GM19397 (cell line): ENCODE measurements around the gene GASK1A.

Experiments used
- ATAC-seq: cut with Tn5 transposase; IDR thresholded peaks from one replicate; pipeline ENCODE4 v1.9.1; 2021; ENCODE audit warnings: mild to moderate bottlenecking, moderate library complexity; ENCODE audit not compliant: unreplicated experiment

GASK1A gene

DNA sequence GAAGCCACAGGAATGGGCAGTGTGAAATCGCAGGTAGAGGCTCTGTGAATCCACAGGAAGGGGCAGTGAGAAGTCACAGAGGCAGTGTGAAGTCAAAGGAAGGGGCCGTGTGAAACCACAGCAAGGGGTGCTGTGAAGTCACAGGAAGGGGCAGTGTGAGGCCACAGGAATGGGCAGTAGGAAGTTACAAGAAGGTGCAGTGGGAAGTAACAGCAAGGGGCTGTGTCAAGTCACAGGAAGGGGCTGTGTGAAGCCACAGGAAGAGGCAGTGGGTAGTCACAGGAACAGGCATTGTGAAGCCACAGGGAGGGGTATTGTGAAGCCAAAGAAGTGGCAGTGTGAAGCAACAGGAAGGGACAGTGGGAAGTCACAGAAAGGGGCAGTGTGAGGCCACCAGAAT, 34.1 kb downstream of the GASK1A start:
- ATAC-seq, result no peak

DNA sequence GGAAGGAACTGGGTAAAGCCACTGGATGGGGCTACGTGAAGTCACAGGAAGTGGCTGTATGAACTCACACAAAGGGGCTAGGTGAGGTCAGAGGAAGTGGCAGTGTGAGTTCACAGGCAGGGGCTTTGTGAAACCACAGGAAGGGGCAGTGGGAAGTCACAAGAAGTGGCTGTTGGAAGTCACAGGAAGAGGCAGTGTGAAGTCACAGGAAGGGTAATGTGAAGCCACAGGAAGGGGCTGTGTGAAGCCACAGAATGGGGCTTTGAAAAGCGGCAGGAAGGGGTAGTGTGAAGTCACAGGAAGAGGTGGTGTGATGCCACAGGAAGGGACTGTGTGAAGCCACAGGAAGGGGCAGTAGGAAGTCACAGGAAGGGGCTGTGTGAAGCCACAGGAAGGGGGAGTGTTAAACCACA, 34.6 kb downstream of the GASK1A start:
- ATAC-seq, result no peak

DNA sequence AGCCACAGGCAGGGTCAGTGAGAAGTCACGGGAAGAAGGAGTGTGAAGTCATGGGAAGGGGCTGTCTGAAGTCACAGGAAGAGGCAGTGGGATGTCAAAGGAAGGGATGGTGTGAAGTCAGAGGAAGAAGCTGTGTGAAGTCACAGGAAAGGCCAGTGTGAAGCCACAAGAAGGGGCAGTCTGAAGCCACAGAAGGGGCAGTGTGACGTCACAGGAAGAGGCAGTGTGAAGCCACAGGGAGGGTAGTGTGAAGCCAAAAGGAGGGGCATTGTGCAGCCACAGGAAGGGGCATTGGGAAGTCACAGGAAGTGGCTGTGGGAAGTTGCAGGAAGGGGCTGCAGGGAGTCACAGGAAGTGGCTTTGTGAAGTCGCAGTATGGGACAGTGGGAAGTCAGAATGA, 35.1 kb downstream of the GASK1A start:
- no peak for ATAC-seq

DNA sequence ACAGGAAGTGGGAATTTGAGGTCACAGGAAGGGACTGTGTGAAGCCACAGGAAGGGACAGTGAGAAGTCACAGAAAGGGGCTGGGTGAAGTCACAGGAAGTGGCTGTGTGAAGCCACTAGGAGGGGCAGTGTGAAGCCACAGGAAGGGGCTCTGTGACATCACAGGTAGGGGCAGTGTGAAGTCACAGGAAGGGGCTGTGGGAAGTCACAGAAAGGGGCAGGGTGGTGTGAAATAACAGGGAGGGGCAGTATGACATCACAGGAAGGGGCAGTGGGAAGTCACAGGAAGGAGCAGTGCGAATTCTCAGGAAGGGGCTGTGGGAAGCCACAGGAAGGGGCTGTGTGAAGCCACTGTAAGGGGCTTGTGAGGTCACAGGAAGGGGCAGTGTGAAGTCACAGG, 35.8 kb downstream of the GASK1A start:
- no peak for ATAC-seq

DNA sequence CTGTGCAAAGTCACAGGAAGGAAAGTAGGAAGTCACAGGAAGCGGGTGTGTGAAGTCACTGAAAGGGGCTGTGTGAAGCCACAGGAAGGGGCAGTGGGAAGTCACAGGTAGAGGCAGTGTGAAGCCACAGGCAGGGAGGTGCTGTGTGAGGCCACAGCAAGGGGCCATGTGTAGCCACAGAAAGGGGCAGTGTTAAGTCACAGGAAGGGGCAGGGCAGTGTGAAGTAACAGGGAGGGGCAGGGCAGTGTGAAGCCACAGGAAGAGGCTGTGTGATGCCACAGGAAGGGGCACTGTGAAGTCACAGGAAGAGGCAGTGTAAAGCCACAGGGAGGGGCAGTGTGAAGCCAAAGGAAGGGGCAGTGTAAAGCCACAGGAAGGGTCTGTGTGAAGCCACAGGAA, 36.5 kb downstream of the GASK1A start:
- ATAC-seq, result no peak

DNA sequence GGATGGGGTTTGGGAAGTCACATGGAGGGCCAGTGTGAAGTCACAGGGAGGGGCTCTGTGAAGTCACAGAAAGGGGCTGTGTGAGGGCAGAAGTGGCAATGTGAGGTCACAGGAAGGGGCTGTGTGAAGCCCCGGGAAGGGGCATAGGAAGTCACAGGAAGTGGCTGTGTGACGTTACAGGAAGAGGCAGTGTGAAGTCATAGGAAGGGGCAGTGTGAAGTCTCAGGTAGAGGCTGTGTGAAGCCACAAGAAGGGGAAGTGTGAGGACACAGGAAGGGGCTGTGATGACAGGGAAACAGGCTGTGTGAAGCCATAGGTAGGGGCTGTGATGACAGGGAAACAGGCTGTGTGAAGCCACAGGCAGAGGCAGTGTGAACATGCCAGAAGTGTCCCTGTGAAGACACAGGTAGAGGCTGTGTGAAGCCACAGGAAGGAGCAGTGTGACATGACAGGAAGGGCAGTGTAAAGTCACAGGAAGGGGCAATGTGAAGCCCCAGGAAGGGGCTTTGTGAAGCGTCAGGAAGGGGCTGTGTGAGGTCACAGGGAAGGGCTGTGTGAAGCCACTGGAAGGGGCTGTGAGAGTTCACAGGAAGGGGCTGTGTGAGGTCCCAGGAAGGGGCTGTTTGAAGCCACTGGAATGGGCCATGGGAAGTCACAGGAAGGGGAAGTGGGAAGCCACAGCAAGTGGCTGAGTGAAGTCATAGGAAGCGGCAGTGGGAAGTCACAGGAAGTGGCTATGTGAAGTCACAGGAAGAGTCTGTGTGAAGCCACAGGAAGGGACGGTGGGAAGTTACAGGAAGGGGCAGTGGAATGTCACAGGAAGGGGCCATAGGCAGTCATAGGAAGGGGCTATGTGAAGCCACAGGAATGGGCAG, 37.1 kb downstream of the GASK1A start:
- ATAC-seq, result no peak

DNA sequence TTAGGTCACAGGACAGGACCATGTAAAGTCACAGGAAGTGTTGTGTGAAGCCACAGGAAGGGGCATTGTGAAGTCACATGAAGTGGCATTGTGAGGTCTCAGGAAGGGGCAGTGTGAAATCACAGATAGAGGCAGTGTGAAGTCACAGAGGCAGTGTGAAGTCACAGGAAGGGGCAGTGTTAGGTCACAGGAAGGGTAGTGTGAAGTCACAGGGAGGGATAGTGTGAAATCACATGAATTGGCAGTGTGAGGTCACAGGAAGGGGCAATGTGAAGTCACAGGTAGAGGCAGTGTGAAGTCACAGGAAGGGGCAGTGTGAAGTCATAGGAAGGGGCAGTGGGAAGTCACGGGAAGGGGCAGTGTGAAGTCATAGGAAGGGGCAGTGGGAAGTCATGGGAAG, 37.9 kb downstream of the GASK1A start:
- ATAC-seq, result no peak

DNA sequence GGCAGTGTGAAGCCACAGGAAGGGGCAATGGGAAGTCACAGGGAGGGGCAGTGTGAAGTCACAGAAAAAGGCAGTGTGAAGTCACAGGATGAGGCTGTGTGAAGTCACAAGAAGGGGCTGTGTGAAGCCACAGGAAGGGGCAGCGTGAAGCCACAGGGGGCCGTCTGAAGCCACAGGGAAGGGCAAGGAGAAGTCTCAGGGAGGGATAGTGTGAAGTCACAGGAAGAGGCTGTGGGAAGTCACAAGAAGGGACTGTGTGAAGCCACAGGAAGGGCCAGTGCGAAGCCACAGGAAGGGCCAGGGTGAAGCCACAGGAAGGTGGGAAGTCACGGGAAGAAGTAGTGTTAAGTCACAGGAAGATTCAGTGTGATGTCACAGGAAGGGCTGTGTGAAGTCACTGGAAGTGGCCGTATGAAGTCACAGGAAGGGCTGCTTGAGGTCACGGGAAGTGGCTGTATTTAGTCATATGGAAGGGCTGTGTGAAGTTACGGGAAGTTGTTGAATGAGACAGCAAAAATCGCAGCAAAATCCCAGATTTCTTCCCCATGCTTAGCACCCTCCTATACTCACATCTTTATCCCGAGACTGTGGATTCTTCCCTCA, 38.6 kb downstream of the GASK1A start:
- ATAC-seq, result no peak

DNA sequence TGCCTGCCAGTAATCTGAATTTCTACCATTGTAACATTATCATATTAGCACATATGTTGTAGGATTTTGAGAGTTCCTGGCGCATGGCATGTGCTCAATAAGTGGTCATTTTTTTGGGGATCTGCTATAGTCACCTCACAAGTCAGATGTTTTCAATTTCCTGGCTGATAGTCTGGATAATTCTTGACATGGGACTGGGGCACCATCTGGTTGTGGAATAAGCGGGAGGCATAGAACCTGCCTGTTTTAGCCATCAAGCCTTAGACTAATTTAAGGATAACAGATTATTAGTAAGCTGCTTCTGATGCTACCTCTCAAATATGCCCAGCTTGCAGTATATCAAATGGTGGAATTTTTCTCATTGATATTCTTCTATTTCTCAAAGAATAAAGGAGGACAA, 39.1 kb downstream of the GASK1A start:
- ATAC-seq, result no peak

DNA sequence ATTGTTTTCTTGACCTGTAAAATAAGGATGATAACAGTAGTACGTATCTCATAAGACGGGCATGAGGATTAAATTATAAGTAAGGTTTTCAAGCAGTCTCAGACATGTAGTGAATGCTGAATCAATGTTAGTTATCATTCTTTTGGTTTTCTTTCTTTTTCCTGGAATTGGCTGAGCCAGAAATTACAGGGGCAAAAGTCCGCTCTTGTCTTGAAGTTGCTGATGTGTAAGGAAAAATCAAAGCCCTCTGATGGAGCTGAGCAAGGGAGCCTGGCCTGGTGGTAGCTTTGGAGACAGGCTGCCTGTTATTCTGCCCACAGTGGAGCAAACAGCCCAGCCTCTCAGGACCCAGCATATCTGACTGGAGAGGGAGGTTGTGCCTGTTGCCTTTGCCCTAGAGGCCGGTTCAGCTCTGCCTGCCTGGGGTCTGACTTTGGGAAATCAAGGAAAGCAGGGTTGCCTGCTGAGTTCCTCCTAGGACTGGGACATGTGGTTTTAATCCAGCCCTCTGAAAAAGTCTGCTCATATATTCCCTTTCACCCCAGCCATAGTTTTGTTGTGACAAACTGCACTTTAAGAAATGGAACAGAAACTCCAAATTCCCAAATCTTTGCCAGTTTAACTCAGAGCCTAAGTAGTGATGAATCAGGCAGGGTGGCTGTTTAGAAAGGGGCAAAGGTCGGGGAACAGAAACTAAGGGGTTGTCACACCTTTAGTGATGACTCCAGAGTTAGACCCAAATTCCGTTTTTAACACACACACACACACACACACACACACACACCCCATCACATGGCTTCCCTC, 40.1 kb downstream of the GASK1A start:
- ATAC-seq, result no peak

DNA sequence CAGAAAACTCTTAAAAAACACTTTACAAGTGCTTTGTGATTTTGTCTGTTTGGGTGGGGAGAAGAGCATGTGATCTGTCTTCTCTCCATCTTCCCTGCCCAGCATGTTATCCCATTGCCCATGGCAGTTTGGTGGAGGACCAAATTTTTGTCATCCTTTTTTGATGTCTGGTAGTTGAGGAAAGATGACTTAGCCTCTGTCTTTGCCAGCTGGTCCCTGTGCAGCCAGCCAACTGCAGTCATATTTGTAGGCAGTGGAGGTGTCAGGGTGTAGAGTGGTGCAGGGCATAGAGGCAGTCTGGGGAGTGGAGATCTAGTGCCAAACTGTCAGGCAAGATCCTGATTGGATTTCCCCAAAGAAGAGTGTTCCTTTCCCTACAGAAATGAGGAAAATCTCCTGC, 40.7 kb downstream of the GASK1A start:
- no peak for ATAC-seq

DNA sequence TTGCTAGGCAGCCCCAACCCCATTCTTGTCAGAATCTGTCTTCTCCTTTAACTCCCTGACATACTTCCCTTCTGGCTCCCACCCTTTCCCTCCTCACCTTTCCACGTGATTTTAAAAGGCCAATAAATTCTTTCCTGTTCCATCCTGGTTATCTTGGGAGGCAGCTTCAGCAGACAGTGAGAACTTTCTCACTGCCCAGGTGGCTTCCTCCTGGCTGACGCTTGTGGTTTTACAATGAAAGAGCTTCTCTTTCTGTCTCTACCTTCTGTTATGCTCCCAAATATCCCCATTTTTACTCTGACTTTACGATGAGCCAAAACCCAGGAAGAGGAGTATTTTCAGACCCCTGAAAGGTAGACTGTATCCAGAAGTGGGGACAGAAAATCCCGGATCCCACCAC, 42.1 kb downstream of the GASK1A start:
- no peak for ATAC-seq

DNA sequence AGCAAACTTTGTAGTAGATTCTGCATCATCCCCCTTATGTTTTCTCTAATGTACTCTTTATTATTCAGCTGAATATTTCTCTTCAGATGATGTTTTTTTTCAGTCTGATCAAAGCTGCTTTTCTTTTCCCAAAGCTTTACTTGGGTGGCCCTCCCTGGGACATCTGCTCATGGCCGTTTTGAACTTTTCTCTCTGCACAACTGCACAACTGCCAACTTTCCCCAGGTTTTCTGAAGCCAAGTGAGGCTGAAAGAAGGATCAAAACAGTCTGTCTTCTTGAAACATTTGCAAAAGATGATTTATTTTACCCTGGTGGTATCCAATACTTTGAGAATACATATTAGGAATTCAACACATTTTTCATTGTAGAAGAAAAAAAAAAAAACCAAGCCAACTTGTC, 43.0 kb downstream of the GASK1A start:
- no peak for ATAC-seq

DNA sequence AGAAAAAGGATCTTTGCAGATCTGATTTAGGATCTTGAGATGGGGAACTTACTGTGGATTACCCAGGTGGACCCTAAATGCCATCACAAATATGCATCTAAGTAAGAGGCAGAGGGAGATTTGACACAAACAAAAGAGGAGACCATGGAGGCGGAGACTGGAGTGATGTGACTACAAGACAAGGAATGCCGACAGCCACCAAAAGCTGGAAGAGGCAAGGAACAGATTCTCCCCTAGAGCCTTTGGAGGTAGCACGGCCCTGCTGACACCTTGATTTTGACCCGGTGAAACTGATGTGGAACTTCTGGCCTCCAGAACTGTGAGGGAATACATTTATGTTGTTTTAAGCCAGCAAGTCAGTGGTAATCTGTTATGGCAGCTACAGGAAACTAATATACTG, 44.0 kb downstream of the GASK1A start:
- ATAC-seq, result no peak

DNA sequence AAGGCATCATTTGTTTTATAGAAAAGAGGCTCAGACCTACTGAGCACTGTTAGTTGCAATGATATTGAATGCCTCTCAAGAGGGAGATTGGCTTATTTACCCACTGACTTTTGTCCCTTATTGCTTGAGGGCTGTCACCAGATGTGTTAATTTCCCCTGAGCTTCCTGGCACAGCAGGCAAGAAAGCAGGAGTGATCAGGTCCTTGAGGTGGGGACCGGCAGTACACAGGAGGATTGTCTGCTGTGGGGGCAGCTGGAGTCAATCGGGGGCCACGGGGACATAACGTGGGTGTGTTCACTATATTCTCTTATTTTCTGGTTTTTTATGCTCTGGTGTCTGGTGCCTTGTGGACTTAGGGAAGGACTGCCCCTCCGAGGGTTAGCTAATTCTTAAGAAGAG, 44.6 kb downstream of the GASK1A start:
- no peak for ATAC-seq

DNA sequence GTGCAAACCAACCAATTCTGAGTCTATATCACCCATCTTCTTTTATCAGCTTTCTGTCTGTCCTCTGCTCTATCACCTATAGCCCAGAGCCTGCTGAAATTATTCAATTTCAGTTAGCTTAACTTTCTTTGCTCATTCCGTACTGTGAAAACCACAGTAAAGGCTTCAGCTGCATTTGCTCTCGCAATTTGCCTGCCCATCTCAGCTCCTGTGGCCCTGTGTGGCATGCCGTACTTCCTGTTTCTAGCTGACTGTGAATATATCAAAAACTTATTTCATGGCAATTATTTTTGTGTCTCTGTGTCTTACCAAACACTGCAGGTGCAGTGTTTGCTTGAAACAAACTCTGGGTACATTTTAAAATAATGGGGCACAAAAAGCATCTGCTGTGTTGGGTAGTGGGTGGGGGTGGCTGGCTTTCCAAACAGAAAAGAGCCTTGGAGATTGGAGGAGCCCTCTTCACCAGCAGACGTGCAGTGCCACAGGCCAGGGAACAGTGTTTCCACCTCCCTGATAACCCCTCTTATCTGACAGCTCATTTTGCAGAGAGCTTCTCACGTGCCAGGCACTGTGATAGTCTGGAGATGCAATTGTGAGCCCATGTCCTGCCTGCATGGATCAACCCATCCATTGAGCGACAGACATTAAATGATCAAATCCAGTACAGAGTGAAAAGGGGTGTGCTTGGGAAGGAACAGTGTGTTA, 45.2 kb downstream of the GASK1A start:
- no peak for ATAC-seq

DNA sequence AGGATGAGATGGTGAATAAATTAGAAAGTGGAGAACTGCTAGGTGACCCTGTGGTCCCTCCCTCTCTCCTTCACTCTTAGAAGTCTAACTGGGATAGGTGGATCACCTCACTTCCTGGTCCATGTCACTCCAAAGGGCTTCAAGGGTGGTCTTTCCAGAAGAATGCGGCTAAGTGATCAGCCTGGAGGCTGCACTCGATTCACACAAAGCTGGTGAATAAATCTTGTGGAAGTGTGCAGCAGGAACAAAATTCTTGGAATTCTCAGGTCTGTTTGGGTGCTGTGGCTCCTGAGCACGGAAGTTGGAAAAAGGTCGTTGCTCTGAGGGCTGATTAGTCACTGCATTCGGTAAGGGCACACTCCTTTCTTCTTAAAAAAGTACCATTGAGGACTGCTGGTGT, 46.3 kb downstream of the GASK1A start:
- ATAC-seq, result no peak

DNA sequence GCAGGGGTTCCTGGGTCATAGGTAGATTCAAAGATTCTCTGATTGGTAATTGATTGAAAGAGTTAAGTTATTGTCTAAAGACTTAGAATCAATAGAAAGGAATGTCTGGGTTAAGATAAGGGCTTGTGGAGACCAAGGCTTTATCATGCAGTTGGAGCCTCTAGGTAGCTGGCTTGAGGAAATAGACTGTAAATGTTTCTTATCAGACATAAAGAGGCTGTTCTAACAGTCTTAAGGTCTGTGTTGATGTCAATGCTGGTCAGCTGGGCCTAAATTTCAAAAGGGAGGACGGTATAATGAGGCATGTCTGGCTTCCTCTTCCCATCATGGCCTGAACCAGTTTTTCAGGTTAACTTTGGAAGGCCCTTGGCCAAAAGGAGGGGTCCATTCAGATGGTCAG, 48.9 kb downstream of the GASK1A start:
- no peak for ATAC-seq

DNA sequence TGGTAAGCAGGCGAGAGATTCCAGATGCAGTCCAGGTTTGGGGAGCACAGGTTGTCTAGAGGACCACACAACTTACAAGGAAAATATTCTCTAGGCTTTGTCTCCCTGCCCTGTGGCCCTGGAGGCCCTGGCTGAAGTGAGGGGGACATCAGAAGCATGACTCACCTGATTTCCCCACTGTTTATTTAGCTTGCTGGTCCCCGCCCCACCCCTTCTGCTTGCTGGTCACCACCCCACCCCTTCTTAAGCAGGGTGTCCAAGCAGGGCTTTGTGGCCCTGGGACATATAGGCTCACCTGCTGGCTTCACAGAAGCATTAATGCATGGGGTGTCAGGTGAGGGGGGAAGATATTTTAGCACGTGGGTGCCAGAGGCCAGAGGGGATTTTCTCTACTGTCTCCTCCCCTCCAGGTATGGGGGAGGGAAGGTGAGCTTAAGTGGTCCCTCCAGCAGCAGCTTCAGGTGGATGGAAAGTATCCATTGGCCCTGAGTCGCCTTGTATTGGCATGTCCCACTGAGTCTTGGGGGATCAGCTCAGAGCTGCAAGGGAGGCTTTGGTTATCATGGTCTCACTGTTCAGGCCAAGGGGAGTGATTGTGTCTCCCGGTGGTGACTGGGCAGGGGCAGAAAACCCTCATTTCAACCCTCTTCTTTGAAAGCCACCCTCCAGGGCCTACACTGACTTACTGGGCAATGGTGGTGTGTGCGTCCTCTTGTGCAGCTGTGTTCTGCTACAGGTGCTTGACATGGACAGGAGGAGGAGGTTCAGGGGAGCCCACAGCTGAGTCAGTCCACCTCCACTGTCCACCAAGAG, 49.8 kb downstream of the GASK1A start:
- ATAC-seq, result no peak

DNA sequence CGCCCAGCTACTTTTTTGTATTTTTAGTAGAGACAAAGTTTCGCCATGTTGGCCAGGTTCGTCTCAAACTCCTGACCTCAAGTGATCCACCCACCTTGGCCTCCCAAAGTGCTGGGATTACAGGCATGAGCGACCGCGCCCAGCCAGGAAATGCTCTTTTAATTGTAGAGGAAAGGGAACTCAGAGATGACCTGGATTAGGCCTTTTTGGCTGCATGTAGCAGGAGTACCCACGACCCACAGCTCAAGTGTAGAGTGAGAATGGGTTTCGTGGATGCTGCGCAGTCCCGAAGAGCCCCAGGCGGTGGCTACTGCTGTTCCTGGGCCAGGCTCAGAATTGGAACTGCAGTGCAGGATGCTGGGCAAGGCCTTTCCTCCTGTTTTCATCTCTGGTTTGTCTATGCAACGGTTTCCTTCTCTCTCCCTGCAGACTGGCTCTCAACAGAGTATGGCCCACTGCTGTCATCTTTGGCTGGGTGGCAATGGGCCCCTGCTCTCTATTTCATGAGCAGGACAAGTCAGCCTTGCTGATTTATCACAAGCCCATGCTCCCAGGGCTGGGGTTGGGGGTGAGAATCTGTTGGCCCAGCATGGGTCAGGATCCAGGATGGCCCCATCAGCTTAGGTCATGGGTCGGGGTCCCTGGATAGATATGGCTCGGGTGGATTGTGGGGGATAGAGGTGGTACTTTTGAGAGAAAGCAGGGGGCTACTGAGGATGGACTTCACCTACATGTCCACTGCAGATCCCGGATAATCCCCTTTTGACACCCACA, 51.2 kb downstream of the GASK1A start:
- ATAC-seq, result no peak
